Measurements from ENCODE around the gene ARHGDIA.

Gene ARHGDIA

DNA sequence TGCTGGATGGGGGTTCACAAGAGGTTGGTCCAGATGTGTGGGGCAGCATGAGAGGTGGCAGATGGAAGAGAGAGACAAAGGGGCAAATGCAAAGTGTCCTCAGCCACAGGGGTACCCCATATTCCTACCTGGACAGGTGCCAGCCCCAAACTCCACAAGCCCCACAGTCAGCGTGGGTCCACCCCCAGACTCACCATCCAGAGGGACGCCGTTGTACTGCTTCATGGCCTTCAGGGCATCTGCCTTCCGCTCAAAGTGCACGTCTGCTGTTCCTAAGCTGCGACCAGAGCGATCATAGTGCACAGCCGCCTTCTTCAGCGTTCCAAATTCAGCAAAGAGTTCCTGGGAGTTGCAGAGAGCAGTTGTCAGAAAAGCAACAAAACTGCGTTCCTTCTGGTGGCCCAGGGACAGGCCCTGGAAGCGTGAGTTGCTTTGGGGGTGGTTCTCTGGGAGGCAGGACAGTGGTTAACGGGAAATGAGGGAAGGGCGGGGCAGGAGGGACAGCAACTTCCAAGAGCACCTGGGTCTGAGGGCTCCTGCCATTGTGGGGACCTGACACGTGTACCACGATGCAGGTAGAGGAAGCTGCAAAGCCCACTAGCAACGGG is 18.0 kb upstream of the ARHGDIA start:
- no peak overlapping the region for H3K4me3 ChIP-seq (ENCODE audit: low read depth, low read length)

GRCh38 chr17:81888105-81888987 is 17.2 kb upstream of the ARHGDIA start:
- H3K4me3 ChIP-seq (ENCODE audit: low read depth, low read length), result no peak overlapping the region

GRCh38 chr17:81885869-81886548 is 14.9 kb upstream of the ARHGDIA start:
- no peak overlapping the region for H3K4me3 ChIP-seq (ENCODE audit: low read depth, low read length)

GRCh38 chr17:81885454-81885853 is 14.3 kb upstream of the ARHGDIA start:
- no peak overlapping the region for H3K4me3 ChIP-seq (ENCODE audit: low read depth, low read length)

GRCh38 chr17:81884968-81885367 is 13.8 kb upstream of the ARHGDIA start:
- no peak overlapping the region for H3K4me3 ChIP-seq (ENCODE audit: low read depth, low read length)

DNA sequence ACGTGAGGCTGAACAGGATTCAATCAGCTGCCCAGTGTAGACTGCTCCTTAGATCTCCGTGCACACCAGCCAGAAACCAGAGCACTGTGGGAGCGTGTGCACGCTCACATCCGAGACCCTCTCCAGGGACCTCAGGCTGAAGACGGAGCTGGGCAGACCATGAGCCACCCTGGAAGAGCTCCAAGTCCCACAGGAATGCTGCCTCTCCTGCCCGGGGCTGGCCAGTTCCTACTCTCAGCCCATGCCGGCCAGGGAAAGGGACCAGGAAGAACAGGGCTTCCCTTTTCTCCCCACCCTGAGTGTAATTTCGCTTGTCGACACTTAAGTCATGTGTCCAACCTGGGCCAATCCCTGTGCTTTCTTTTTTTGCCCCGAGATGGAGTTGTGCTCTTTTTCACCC is 13.4 kb upstream of the ARHGDIA start:
- no peak overlapping the region for H3K4me3 ChIP-seq (ENCODE audit: low read depth, low read length)

- no peak overlapping the region for H3K4me3 ChIP-seq (ENCODE audit: low read depth, low read length)
These were observed 8.0 kb upstream of the ARHGDIA start for GRCh38 chr17:81879121-81879520.

DNA sequence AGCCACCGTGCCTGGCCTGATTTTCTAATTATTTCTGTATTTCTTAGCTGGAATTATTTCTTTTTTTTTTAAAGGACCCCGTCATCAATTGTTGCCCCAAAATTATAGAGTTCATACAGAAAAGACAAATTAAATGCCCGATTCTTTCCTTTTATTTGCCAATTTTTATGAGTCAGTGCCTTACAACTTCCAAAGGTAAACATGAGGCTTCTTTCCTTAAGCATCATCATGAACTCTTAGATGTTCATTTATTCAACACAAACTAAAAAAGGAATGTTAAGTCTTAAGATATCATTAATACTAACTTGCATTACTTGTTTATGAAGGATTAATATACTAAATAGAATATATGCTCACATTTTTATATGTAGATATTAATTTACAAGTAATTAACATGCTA is 7.2 kb upstream of the ARHGDIA start:
- H3K4me3 ChIP-seq (ENCODE audit: low read depth, low read length), result no peak overlapping the region

- no peak overlapping the region for H3K4me3 ChIP-seq (ENCODE audit: low read depth, low read length)
These were observed 6.4 kb upstream of the ARHGDIA start for GRCh38 chr17:81877569-81877968.

GRCh38 chr17:81871387-81872230 is 472 bp upstream of the ARHGDIA start:
- H3K4me3 ChIP-seq (ENCODE audit: low read depth, low read length), result peak overlapping the region; percentile 81

- H3K4me3 ChIP-seq (ENCODE audit: low read depth, low read length), result peak overlapping the region; percentile 72
These were observed 781 bp downstream of the ARHGDIA start for GRCh38 chr17:81870131-81870980.

- H3K4me3 ChIP-seq (ENCODE audit: low read depth, low read length), result peak overlapping the region; percentile 72
These were observed 1.7 kb downstream of the ARHGDIA start for GRCh38 chr17:81869221-81870130.

GRCh38 chr17:81868674-81869220 is 2.4 kb downstream of the ARHGDIA start:
- H3K4me3 ChIP-seq (ENCODE audit: low read depth, low read length), result no peak overlapping the region

- no peak overlapping the region for H3K4me3 ChIP-seq (ENCODE audit: low read depth, low read length)
These were observed 3.0 kb downstream of the ARHGDIA start for GRCh38 chr17:81867991-81868673.

DNA sequence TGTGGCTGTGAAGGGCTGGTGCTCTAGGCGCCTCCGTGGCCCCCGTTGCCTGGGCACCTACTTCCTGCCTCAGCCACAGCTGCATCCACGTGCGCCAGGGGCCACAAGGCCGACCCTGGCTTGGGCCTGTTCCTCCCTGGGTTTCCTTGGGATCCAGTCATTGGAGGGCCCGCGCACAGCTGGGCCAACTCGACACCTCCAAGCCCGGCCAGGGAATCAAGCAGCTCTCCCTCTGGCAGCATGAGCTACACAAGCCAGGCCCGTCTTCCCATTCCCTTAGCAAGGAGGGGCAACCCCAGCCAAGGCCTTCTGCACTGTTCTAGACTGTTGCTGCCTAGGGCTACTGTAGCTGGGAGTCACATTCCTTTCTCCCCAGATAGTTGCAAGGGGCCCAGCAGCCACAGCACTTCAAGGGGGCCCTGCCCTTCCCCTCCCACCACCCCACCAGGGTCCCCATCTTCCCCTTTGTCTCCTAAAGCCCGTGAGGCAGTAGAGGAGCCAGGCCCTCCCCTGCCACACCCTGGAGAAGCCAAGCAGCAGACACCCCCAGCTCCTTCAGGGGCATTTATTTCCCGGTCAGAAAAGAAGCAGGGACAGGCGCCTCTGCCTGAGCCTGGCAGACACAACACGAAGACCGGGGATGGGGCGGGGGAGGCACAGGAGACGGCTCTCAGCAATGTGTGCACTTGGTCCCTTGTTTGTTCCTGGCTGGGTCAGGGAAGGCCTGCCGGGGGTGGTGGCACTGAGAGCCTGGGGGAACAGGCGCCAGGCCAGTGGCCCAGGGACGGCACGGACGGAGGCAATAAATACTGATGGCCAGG is 3.8 kb downstream of the ARHGDIA start:
- H3K4me3 ChIP-seq (ENCODE audit: low read depth, low read length), result no peak overlapping the region

DNA sequence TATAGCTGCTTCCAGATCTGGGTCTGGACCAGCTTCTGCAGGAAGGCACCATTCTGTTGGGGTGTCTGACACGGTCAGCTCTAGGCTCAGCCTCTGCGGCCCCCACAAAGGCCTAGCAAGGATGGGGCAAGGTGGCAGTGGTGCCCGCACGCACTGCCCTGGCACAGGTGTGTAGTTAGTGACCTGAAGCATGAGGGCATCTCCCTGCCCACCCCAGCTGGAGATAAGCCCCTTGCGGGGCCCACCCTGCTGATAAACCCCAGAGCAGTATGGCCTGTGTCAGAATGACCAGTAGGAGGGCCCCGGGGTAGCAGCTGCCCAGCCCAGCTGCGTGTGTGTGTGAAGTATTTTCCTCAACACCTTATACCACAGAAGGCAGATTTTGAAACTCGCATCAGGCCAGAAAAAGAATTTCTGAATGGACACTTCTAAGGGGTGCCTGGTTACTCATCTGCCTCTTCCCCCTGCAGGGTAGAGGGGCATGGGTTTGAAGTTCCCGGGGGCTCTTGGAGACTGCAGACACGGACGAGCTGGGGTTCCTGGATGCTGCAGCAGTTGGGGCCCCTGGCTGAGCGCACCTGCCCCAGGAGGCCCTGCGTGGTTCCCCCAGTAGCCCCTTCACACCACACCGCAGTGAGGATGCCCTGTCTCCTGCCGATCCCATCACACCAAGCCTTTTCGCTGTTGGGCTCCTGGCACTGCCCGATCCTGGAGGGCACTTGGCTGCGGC is 4.5 kb downstream of the ARHGDIA start:
- H3K4me3 ChIP-seq (ENCODE audit: low read depth, low read length), result no peak overlapping the region

Measured in iPS-11a (cell line).